Spleen (tissue), 7 donors: ENCODE data around the gene NFIB.

Source experiments
- POLR2A ChIP-seq, 3 donors: fragments of 450-650 bp; IDR thresholded peaks; one replicate each; pipeline ENCODE4 v1.5.1; 2017; ENCODE audit warnings: antibody characterized with exemption in 3 of 3, mild to moderate bottlenecking in 1 of 3
- POLR2AphosphoS5 ChIP-seq, 3 donors: sonication (generic); formaldehyde crosslinking; IDR thresholded peaks; one replicate each; pipeline ENCODE4 v1.5.1; 2017; ENCODE audit warnings: antibody characterized with exemption in 3 of 3
- TF ChIP-seq, protein P1 (sequence below), 11 experiments: fragments of 200-600 bp in 7 of 11; fragments of 450-650 bp in 4 of 11; sonication (generic) in 4 of 11; IDR thresholded peaks in 8 of 11; conservative IDR thresholded peaks in 3 of 11; 1 replicate in 7 of 11; 2 replicates in 4 of 11; pipeline versions ENCODE4 v1.4.0 to v1.8.0; 2016 to 2021; ENCODE audit warnings: antibody characterized with exemption in 11 of 11, inconsistent platforms in 4 of 11, mild to moderate bottlenecking in 1 of 11
- donor health status: DM: no; HTN: no; CAD: no; lungs with moderate emphysema.
- donor health status: DM: no; HTN: no; CAD: no.
- donor health status: DM: no; HTN: no; CAD: no.

DNA sequence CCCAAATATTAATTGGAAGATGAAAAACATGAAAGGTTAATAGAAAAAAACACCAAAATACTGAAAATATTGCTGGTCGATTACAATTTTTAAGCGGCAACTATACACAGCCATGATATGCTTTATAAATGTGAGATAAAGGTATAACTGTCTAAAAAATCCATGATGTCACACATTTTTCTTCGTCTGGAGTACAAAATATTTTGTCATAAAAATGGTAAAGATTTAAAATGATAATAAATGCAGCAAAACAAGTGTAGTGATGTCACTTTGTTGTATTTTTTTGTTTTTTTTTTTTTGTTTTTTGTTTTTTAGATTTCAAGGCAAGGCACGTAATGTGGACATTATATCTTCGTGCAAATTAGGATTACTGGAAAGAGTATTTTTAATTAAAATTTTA is 227.4 kb downstream of the NFIB start:
- TF ChIP-seq, protein P1, sequence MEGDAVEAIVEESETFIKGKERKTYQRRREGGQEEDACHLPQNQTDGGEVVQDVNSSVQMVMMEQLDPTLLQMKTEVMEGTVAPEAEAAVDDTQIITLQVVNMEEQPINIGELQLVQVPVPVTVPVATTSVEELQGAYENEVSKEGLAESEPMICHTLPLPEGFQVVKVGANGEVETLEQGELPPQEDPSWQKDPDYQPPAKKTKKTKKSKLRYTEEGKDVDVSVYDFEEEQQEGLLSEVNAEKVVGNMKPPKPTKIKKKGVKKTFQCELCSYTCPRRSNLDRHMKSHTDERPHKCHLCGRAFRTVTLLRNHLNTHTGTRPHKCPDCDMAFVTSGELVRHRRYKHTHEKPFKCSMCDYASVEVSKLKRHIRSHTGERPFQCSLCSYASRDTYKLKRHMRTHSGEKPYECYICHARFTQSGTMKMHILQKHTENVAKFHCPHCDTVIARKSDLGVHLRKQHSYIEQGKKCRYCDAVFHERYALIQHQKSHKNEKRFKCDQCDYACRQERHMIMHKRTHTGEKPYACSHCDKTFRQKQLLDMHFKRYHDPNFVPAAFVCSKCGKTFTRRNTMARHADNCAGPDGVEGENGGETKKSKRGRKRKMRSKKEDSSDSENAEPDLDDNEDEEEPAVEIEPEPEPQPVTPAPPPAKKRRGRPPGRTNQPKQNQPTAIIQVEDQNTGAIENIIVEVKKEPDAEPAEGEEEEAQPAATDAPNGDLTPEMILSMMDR (IDR thresholded peaks at IDR 0.05 in 8 of 11, conservative IDR thresholded peaks at IDR 0.05 in 3 of 11): no peak
- no peak for TF ChIP-seq POLR2A (IDR thresholded peaks at IDR 0.05)
- TF ChIP-seq POLR2AphosphoS5 (IDR thresholded peaks at IDR 0.05): no peak
